NB4 (cell line): ENCODE results near the gene TNRC6A.

Source experiments
- MAX ChIP-seq: IDR thresholded peaks from 2 replicates; pipeline ENCODE4 v1.6.1; 2011; ENCODE audit warnings: low read depth, low read length
- POLR2A ChIP-seq: IDR thresholded peaks from 2 replicates; pipeline ENCODE4 v1.6.1; 2011; ENCODE audit warnings: mild to moderate bottlenecking; ENCODE audit not compliant: insufficient read length; ENCODE audit errors: extremely low read depth
- TF ChIP-seq, protein P1 (sequence below): IDR thresholded peaks from one replicate; pipeline ENCODE4 v1.5.1; 2012; ENCODE audit warnings: low read depth, low read length

GRCh38 chr16:24845726-24846547 is 116.5 kb downstream of the TNRC6A start, which contains the start of gene SLC5A11:
- TF ChIP-seq, protein P1, sequence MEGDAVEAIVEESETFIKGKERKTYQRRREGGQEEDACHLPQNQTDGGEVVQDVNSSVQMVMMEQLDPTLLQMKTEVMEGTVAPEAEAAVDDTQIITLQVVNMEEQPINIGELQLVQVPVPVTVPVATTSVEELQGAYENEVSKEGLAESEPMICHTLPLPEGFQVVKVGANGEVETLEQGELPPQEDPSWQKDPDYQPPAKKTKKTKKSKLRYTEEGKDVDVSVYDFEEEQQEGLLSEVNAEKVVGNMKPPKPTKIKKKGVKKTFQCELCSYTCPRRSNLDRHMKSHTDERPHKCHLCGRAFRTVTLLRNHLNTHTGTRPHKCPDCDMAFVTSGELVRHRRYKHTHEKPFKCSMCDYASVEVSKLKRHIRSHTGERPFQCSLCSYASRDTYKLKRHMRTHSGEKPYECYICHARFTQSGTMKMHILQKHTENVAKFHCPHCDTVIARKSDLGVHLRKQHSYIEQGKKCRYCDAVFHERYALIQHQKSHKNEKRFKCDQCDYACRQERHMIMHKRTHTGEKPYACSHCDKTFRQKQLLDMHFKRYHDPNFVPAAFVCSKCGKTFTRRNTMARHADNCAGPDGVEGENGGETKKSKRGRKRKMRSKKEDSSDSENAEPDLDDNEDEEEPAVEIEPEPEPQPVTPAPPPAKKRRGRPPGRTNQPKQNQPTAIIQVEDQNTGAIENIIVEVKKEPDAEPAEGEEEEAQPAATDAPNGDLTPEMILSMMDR = no peak
- TF ChIP-seq MAX = no peak
- no peak for TF ChIP-seq POLR2A
